GM12873 (cell line): ENCODE measurements around the gene PAX2.

ENCODE experiments used
- TF ChIP-seq, protein P1 (sequence below): IDR thresholded peaks from 2 replicates; pipeline ENCODE4 v1.5.1; 2012; ENCODE audit warnings: low read depth, mild to moderate bottlenecking, moderate library complexity, low read length, control low read depth; ENCODE audit not compliant: insufficient read depth; ENCODE audit errors: missing control alignments

Gene PAX2

DNA sequence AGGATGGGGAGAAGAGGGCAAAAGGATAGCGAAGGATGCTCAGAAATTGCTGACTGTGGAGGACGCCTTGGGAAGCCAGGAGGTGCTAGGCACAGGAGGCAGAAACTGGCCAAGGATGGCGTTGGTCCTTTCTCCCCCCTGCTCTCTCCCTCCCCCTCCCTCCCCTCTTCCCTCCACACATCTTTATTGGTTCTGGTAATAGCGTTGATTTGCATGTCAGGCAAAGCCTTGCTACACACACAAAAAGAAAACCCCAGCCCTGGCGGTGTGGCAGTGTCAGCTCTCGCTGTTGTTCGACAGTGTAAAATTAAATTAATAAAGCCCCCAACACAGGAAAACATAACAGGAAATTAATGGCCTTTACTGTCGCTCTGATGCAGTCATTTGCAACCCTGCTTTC lies 47.2 kb downstream of the PAX2 start:
- TF ChIP-seq, protein P1, sequence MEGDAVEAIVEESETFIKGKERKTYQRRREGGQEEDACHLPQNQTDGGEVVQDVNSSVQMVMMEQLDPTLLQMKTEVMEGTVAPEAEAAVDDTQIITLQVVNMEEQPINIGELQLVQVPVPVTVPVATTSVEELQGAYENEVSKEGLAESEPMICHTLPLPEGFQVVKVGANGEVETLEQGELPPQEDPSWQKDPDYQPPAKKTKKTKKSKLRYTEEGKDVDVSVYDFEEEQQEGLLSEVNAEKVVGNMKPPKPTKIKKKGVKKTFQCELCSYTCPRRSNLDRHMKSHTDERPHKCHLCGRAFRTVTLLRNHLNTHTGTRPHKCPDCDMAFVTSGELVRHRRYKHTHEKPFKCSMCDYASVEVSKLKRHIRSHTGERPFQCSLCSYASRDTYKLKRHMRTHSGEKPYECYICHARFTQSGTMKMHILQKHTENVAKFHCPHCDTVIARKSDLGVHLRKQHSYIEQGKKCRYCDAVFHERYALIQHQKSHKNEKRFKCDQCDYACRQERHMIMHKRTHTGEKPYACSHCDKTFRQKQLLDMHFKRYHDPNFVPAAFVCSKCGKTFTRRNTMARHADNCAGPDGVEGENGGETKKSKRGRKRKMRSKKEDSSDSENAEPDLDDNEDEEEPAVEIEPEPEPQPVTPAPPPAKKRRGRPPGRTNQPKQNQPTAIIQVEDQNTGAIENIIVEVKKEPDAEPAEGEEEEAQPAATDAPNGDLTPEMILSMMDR = no peak

DNA sequence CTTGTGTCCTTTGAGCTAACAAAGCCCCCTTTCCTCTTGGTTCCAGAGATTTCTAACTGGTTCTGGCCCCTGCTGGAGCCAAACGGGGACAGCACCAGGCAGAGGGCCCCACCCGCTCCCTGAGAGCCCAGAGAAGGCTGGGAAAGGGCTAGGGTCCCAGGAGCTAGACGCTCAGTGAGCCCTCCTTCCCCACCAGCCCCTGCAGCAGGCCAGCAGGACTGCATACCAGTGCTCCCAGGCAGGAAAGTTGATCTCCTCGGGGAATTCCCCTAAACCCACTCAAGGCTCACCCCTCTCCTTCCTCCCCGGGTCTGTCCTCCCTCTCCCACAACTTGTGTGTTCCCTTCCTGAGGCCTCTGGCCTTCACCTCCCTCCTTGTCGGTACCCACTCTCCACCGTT lies 47.7 kb downstream of the PAX2 start:
- TF ChIP-seq, protein P1 = no peak

DNA sequence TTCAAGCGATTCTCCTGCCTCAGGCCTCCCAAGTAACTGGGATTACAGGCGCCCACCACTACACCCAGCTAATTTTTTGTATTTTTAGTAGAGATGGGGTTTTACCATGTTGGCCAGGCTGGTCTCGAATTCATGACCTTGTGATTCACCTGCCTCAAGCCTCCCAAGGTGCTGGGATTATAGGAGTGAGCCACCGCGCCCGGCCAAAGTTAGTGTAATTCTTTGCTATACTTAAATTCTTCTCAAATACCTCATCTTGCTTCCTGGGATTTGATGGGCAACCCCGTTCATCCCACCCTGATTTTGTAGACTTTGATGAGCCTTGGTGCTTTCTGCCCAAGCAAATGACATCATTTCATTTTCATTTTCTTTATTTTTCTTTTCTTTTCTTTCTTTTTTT lies 54.5 kb downstream of the PAX2 start:
- TF ChIP-seq, protein P1 = no peak

DNA sequence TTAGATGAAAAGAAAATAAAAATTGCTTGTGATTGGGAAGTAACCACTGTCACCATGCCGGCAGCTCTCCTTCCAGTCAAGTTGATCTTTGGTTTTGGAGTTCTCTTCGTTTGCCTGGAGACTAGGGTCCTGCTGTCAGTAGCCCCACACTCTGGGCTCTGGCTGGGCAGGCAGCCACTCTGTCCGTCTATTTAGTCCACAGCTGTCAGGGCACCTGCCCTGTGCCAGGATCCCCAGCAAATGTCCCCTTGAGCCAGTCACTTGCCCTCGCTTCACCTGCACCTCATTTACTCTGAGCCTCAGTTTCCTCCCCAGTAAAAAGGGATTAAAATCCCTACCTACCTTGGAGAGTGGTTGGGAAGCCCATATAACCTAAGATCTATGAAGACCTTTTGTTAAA lies 55.5 kb downstream of the PAX2 start:
- TF ChIP-seq, protein P1 = no peak

DNA sequence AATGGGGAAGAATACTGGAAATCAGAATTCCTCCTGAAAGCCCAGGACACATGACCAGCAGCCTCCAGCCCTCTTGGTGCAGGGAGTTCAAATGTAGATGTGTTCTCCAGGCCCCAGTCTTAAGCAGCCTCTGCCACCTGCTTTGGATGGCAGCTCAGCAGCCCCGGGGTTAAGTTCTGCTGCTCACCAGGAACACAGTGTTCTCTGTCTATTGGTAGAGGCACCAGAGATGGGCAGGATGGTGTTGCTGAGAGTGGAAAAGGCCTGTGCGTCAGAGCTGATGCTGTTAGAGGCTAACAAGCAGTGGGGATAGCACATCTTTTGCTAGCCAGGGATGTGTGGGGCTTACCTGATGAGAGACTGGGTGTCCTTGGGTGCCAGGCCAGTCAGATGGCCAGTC lies 56.8 kb downstream of the PAX2 start:
- TF ChIP-seq, protein P1 = no peak

DNA sequence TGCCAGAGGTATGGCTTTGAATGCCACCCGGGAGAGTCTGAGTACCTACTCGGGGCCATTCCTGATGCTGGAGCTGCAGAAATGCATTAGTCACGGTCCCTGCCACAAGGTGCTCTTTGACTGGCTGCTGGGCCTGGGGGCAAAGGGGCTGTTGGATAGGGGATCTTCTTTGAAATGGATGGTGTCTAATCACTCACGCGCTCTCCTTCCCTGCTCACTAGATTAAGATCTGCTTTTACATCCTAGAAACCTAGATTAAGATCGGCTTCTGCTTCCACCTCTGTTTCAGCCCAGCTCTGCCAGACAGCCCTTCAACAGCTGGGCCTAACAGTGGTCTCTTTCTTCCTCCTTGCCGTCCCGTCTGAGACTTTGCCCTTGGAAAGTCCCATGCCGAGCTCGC lies 57.2 kb downstream of the PAX2 start:
- TF ChIP-seq, protein P1 = no peak

DNA sequence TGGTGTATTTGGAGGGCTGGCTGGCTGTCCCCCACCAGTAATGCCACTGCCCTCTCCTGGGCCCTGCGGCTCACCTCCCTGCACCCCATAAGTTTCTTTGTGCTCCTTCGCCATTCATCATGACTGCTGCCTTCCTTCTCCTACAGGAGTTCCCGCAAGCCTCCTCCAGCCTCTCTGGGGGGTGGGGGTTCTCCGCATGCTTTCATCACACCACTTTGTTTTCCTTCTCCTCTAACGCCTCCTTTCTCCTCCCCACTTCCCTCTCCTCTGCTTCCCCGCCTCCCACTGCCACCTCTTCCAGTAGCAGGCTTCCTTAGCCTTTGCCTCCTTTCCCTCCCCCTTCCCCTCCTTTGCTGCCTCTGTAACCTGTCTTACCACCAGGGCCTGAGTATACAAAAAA lies 58.1 kb downstream of the PAX2 start:
- TF ChIP-seq, protein P1 = no peak
